GM12878 (cell line): ENCODE measurements around the gene RAB3GAP1.

Source experiments
- ATF7 ChIP-seq: fragments of 450-650 bp; IDR thresholded peaks from 2 replicates; pipeline ENCODE4 v1.6.1; 2016; ENCODE audit warnings: low read depth, mild to moderate bottlenecking
- CEBPB ChIP-seq, 2 experiments: fragments of 150-350 bp in 1 of 2; IDR thresholded peaks; 2 replicates each; pipeline ENCODE4 v1.6.1; 2012 to 2014; ENCODE audit warnings: low read depth in 2 of 2, low read length in 2 of 2, borderline replicate concordance in 1 of 2, inconsistent platforms in 1 of 2
- CREB1 ChIP-seq: IDR thresholded peaks from 2 replicates; pipeline ENCODE4 v1.6.1; 2012; ENCODE audit warnings: low read depth, mild to moderate bottlenecking, inconsistent platforms
- JUND ChIP-seq: IDR thresholded peaks from 2 replicates; pipeline ENCODE4 v1.6.1; 2012; ENCODE audit warnings: low read depth, mild to moderate bottlenecking, low read length, improper control_type of control experiment, moderate library complexity
- LARP7 ChIP-seq: fragments of 450-650 bp; IDR thresholded peaks from 2 replicates; pipeline ENCODE4 v1.6.1; 2017; ENCODE audit warnings: mild to moderate bottlenecking
- PAX5 ChIP-seq: IDR thresholded peaks from 2 replicates; pipeline ENCODE4 v1.6.1; 2011; ENCODE audit warnings: low read depth, low read length, borderline replicate concordance
- ZNF622 ChIP-seq: fragments of 450-650 bp; IDR thresholded peaks from 2 replicates; pipeline ENCODE4 v1.6.1; 2017; ENCODE audit warnings: mild to moderate bottlenecking, inconsistent platforms
- TF ChIP-seq, protein P1 (sequence below), 3 experiments: IDR thresholded peaks in 2 of 3; conservative IDR thresholded peaks in 1 of 3; 2 replicates each; pipeline ENCODE4 v1.5.1; 2011; ENCODE audit warnings: low read depth in 3 of 3, low read length in 3 of 3, mild to moderate bottlenecking in 3 of 3, control low read depth in 2 of 3, moderate library complexity in 2 of 3, inconsistent platforms in 1 of 3, mixed read lengths in 1 of 3; ENCODE audit not compliant: control insufficient read depth in 2 of 3, insufficient read depth in 1 of 3; ENCODE audit errors: extremely low read depth in 1 of 3

- no peak for TF ChIP-seq CEBPB (IDR thresholded peaks at IDR 0.05; ENCODE audit: borderline replicate concordance in 1 of 2, low read depth in 2 of 2, low read length in 2 of 2)
- TF ChIP-seq, protein P1, sequence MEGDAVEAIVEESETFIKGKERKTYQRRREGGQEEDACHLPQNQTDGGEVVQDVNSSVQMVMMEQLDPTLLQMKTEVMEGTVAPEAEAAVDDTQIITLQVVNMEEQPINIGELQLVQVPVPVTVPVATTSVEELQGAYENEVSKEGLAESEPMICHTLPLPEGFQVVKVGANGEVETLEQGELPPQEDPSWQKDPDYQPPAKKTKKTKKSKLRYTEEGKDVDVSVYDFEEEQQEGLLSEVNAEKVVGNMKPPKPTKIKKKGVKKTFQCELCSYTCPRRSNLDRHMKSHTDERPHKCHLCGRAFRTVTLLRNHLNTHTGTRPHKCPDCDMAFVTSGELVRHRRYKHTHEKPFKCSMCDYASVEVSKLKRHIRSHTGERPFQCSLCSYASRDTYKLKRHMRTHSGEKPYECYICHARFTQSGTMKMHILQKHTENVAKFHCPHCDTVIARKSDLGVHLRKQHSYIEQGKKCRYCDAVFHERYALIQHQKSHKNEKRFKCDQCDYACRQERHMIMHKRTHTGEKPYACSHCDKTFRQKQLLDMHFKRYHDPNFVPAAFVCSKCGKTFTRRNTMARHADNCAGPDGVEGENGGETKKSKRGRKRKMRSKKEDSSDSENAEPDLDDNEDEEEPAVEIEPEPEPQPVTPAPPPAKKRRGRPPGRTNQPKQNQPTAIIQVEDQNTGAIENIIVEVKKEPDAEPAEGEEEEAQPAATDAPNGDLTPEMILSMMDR (IDR thresholded peaks at IDR 0.05 in 2 of 3, conservative IDR thresholded peaks at IDR 0.05 in 1 of 3; ENCODE audit: control insufficient read depth in 2 of 3, extremely low read depth in 1 of 3, insufficient read depth in 1 of 3, low read depth in 3 of 3, low read length in 3 of 3): no peak
- TF ChIP-seq ATF7: no peak
- no peak for TF ChIP-seq PAX5
- no peak for TF ChIP-seq LARP7
- TF ChIP-seq ZNF622: no peak
- no peak for TF ChIP-seq JUND
- no peak for TF ChIP-seq CREB1
Measured at GRCh38 chr2:135219226-135219625, 167.1 kb downstream of the RAB3GAP1 start.
